CD4-positive, alpha-beta T cell (primary cell): ENCODE results near the gene TEPSIN. TPM values are rescaled to one million over a fixed set of nuclear protein-coding genes. Genes with fewer than 3 reads are reported as not detected.

Experiments
- ATAC-seq: fragments of 200-7000 bp; cut with Tn5 transposase; one replicate; pipeline ENCODE4 v1.10.0; 2022; ENCODE audit warnings: mild to moderate bottlenecking; ENCODE audit not compliant: poor library complexity
- CTCF ChIA-PET: fragments of 350-600 bp; sonication (Branson Sonifier 250); formaldehyde crosslinking; loops from one replicate; lab custom pipeline; 2021; ENCODE audit warnings: antibody characterized with exemption, inconsistent platforms; lab: Charles Lee
- POLR2A ChIA-PET: fragments of 350-600 bp; sonication (Branson Sonifier 250); formaldehyde crosslinking; loops from one replicate; lab custom pipeline; 2021; ENCODE audit warnings: antibody characterized with exemption, inconsistent platforms; lab: Charles Lee
- DNase-seq, 14 experiments: peaks; one replicate each; pipeline ENCODE4 v3.0.0-alpha.2; 2013 to 2020; ENCODE audit warnings: mixed read lengths in 2 of 14
- H3K27ac ChIP-seq, 2 donors: one replicate each; pipeline versions ENCODE4 v1.5.1 to v1.7.0; 2013; ENCODE audit warnings: low read length in 2 of 2, low read depth in 1 of 2, mild to moderate bottlenecking in 1 of 2
- H3K27me3 ChIP-seq, 2 experiments: 1 replicate in 1 of 2; 2 replicates in 1 of 2; pipeline versions ENCODE4 v1.6.1 to v1.7.0; 2013; ENCODE audit warnings: low read length in 2 of 2, control low read depth in 1 of 2, mild to moderate bottlenecking in 1 of 2, moderate library complexity in 1 of 2; ENCODE audit not compliant: insufficient read depth in 2 of 2, control insufficient read depth in 1 of 2
- H3K36me3 ChIP-seq: one replicate; pipeline ENCODE4 v1.6.1; 2013; ENCODE audit warnings: low read length, control low read depth; ENCODE audit not compliant: insufficient read depth
- H3K4me1 ChIP-seq: one replicate; pipeline ENCODE4 v1.6.1; 2013; ENCODE audit warnings: low read length, control low read depth; ENCODE audit not compliant: insufficient read depth
- H3K4me3 ChIP-seq: one replicate; pipeline ENCODE4 v1.5.1; 2013; ENCODE audit warnings: mild to moderate bottlenecking, low read length, moderate library complexity
- H3K9me3 ChIP-seq, 2 experiments: 1 replicate in 1 of 2; 2 replicates in 1 of 2; pipeline versions ENCODE4 v1.6.1 to v1.7.0; 2013; ENCODE audit warnings: low read length in 2 of 2, mild to moderate bottlenecking in 2 of 2, control low read depth in 1 of 2, moderate library complexity in 1 of 2; ENCODE audit not compliant: control insufficient read depth in 1 of 2, insufficient read depth in 1 of 2
- H3K27ac Mint-ChIP-seq: one replicate; pipeline ENCODE4 v1.8.0; 2020; ENCODE audit warnings: mixed read lengths
- H3K27me3 Mint-ChIP-seq: one replicate; pipeline ENCODE4 v1.8.0; 2021; ENCODE audit warnings: mixed read lengths
- H3K36me3 Mint-ChIP-seq: one replicate; pipeline ENCODE4 v1.8.0; 2021; ENCODE audit warnings: low read depth, mixed read lengths
- H3K4me1 Mint-ChIP-seq: one replicate; pipeline ENCODE4 v1.8.0; 2021; ENCODE audit warnings: low read depth, mixed read lengths
- H3K4me3 Mint-ChIP-seq: one replicate; pipeline ENCODE4 v1.8.0; 2020; ENCODE audit warnings: mild to moderate bottlenecking, mixed read lengths
- H3K9me3 Mint-ChIP-seq: one replicate; pipeline ENCODE4 v1.8.0; 2020; ENCODE audit warnings: mixed read lengths
- CTCF ChIP-seq: fragments of 200-600 bp; IDR thresholded peaks from one replicate; pipeline ENCODE4 v1.8.0; 2022; ENCODE audit warnings: antibody characterized with exemption, mild to moderate bottlenecking
- intact Hi-C, 2 experiments: fragments of 100-400 bp; cut with DNase I in 1 of 2; cut with micrococcal nuclease in 1 of 2; formaldehyde crosslinking; loops; one replicate each; pipeline versions ENCODE4 v1.15.1 to v1.9.0; 2023 to 2025; cut with DNase I, micrococcal nuclease
- total RNA-seq, 174 experiments: library from RNA in 2 of 174; stranded (reverse) in 2 of 174; gene quantifications; one replicate each; pipeline ENCODE4 v1.2.3 and lab custom pipeline; 2021 to 2026

The TEPSIN gene
- total RNA-seq, 2 experiments from 2014 or later: 68.2 to 74.4 TPM

- ChIA-PET POLR2A (no interaction called here), CTCF (interaction anchor here (1.1 to 1.2 kb wide), 2 partner anchors 232 to 348 kb away, joined by 3 to 5 read pairs; no protein-coding TSS in a partner anchor)
Measured at GRCh38 chr17:81252987-81253329, 14.1 kb upstream of the TEPSIN start.

GRCh38 chr17:81252326-81252986, 13.6 kb upstream of the TEPSIN start:
- ATAC-seq: no peak
- no peaks in the 10 kb centered on the region for H3K27me3 ChIP-seq
- Mint-ChIP-seq H3K4me1 (peaks cover 11% of the 10 kb centered on the region), H3K27ac (no peak overlapping the region), H3K9me3 (no peaks in the 10 kb centered on the region), H3K4me3 (no peak overlapping the region), H3K27me3 (no peaks in the 10 kb centered on the region), H3K36me3 (peaks cover 23% of the 10 kb centered on the region)
- TF ChIP-seq CTCF: no peak
- H3K9me3 ChIP-seq: no peaks in the 10 kb centered on the region
- no peaks in the 10 kb centered on the region for H3K4me1 ChIP-seq
- intact Hi-C loops: loop anchor here (2.0 to 5.0 kb wide), 3 partner anchors 44 to 70 kb away; partner anchors contain the start of gene SLC38A10 (in 1 of the 2)
- H3K36me3 ChIP-seq: peaks cover 42% of the 10 kb centered on the region
- H3K4me3 ChIP-seq: no peak overlapping the region
- no peak overlapping the region for H3K27ac ChIP-seq
- POLR2A ChIA-PET: no interaction called here
- CTCF ChIA-PET: interaction anchor here (1.1 to 1.2 kb wide), 2 partner anchors 232 to 348 kb away, joined by 3 to 5 read pairs; no protein-coding TSS in a partner anchor
- no peak for DNase-seq

More at GRCh38 chr17:81252987-81253329, 14.1 kb upstream of the TEPSIN start:
- Histone ChIP-seq H3K27me3 (no peaks in the 10 kb centered on the region), H3K27ac (no peak overlapping the region), H3K9me3 (no peaks in the 10 kb centered on the region), H3K4me1 (no peaks in the 10 kb centered on the region), H3K4me3 (no peak overlapping the region), H3K36me3 (peaks cover 44% of the 10 kb centered on the region)
- Mint-ChIP-seq H3K27me3 (no peaks in the 10 kb centered on the region), H3K27ac (no peak overlapping the region), H3K36me3 (peaks cover 24% of the 10 kb centered on the region), H3K4me3 (no peak overlapping the region), H3K4me1 (peaks cover 11% of the 10 kb centered on the region), H3K9me3 (no peaks in the 10 kb centered on the region)
- intact Hi-C loops: loop anchor here (1.0 to 5.0 kb wide), 8 partner anchors 30 to 348 kb away; partner anchors contain the start of gene SLC38A10 (in 1 of the 2)
- TF ChIP-seq CTCF: no peak
- ATAC-seq: no peak
- no peak for DNase-seq

- H3K27me3 ChIP-seq: no peaks in the 10 kb centered on the region
- peaks cover 41% of the 10 kb centered on the region for H3K36me3 ChIP-seq
- H3K27ac ChIP-seq: no peak overlapping the region
- TF ChIP-seq CTCF: no peak
- H3K4me3 Mint-ChIP-seq: no peak overlapping the region
- peaks cover 11% of the 10 kb centered on the region for H3K4me1 Mint-ChIP-seq
- POLR2A ChIA-PET: no interaction called here
- CTCF ChIA-PET: no interaction called here
- no peak for ATAC-seq
- DNase-seq: peak in 1 of 14 experiments; percentile 21
- intact Hi-C loops: loop anchor here (2.0 to 5.0 kb wide), 3 partner anchors 45 to 71 kb away; partner anchors contain the start of gene SLC38A10 (in 1 of the 2)
- no peaks in the 10 kb centered on the region for H3K27me3 Mint-ChIP-seq
- H3K4me1 ChIP-seq: no peaks in the 10 kb centered on the region
- no peaks in the 10 kb centered on the region for H3K9me3 Mint-ChIP-seq
- H3K36me3 Mint-ChIP-seq: peaks cover 23% of the 10 kb centered on the region
- H3K4me3 ChIP-seq: no peak overlapping the region
- H3K27ac Mint-ChIP-seq: no peak overlapping the region
- H3K9me3 ChIP-seq: no peaks in the 10 kb centered on the region
Measured at GRCh38 chr17:81251709-81252301, 12.9 kb upstream of the TEPSIN start.
